OCI-LY3 (cell line): ENCODE data around the gene ARHGDIB.

Experiments used
- CTCF ChIP-seq: fragments of 200-600, 300-600 bp; sonication (generic); IDR thresholded peaks from 2 replicates; pipeline ENCODE4 v1.5.1; 2014; ENCODE audit warnings: antibody characterized with exemption, low read length, low read depth
- EZH2phosphoT487 ChIP-seq: fragments of 200-600 bp; shearing (Covaris generic); IDR thresholded peaks from 2 replicates; pipeline ENCODE4 v1.6.1; 2018; ENCODE audit warnings: antibody characterized with exemption, mixed run types, low read depth

- TF ChIP-seq CTCF (no peak), EZH2phosphoT487 (no peak)
Measured at GRCh38 chr12:14934511-14934910, 26.9 kb downstream of the ARHGDIB start.
